Left ventricle myocardium inferior (tissue), 1 donor: Measurements from ENCODE around the gene ZNF283. TPM values are rescaled to one million over a fixed set of nuclear protein-coding genes. Genes with fewer than 3 reads are reported as not detected.

Experiments
- DNase-seq: peaks from one replicate; pipeline ENCODE4 v3.0.0-alpha.2; 2020
- H3K27ac ChIP-seq: fragments of 200-600 bp; replicated peaks from 2 replicates; pipeline ENCODE4 v1.8.0; 2021
- H3K27me3 ChIP-seq: fragments of 200-600 bp; 2 replicates; pipeline ENCODE4 v1.8.0; 2021; ENCODE audit warnings: low read depth
- H3K36me3 ChIP-seq: fragments of 200-600 bp; 2 replicates; pipeline ENCODE4 v1.8.0; 2021
- H3K4me1 ChIP-seq: fragments of 200-600 bp; 2 replicates; pipeline ENCODE4 v1.8.0; 2021
- H3K4me3 ChIP-seq: fragments of 200-600 bp; 2 replicates; pipeline ENCODE4 v1.8.0; 2021; ENCODE audit warnings: mild to moderate bottlenecking, moderate library complexity
- H3K9me3 ChIP-seq: fragments of 200-600 bp; replicated peaks from 2 replicates; pipeline ENCODE4 v1.8.0; 2021
- intact Hi-C: fragments of 100-400 bp; cut with micrococcal nuclease; formaldehyde crosslinking; loops from one replicate; pipeline ENCODE4 v1.11.0; 2022
- total RNA-seq: library from RNA; stranded (reverse); fragmentation: NEBNext Ultra II Directional; extraction: Animal tissue kit (Norgen Biotek cat#: 25700); gene quantifications from one replicate; pipeline ENCODE4 v1.2.1, GENCODE V29; 2021
- TF ChIP-seq, protein P1 (sequence below): fragments of 200-600 bp; IDR thresholded peaks from 2 replicates; pipeline ENCODE4 v1.8.0; 2021; ENCODE audit warnings: antibody characterized with exemption, mild to moderate bottlenecking, borderline replicate concordance
- donor health status: DM: no; HTN: yes; CAD: no; lungs with severe emphysema.

The ZNF283 gene
- total RNA-seq, 1 donor from 2014 or later: 14.7 TPM

DNA sequence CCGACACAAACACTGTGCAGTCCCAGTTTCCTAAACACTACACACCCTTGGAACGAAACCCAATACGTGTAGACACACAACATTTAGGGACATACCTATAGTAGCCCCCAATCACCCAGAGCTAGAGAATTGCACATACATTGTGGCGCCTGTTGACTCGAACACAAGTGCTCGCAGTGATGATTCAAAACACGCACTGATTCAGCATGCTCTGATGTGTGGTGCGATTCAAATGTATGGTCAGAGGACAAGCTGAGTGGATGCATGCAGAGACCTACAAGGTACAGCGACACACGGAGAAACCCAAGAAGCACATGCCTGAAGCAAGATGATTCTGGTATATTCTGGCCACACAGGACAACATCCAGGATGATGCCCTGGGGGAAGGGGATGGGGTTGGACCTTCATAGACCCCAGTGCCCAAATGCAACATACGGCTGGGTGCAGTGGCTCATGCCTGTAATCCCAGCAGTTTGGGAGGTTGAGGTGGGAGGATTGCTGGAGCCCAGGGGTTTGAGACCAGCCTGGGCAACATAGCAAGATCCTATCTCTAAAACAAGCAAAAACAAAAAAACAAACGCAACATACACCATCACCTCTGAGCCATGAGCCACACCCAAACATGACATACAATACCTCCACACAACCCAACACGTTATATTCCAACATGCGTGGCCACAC is 45.4 kb upstream of the ZNF283 start:
- no peaks in the 10 kb centered on the region for H3K9me3 ChIP-seq
- intact Hi-C loops: loop anchor here (5.0 kb wide), 1 partner anchor 34 kb away; no protein-coding TSS in a partner anchor
- H3K27ac ChIP-seq: no peak overlapping the region
- H3K36me3 ChIP-seq: no peaks in the 10 kb centered on the region
- no peak overlapping the region for H3K4me3 ChIP-seq
- H3K27me3 ChIP-seq: peaks cover 58% of the 10 kb centered on the region
- no peak for DNase-seq
- TF ChIP-seq, protein P1, sequence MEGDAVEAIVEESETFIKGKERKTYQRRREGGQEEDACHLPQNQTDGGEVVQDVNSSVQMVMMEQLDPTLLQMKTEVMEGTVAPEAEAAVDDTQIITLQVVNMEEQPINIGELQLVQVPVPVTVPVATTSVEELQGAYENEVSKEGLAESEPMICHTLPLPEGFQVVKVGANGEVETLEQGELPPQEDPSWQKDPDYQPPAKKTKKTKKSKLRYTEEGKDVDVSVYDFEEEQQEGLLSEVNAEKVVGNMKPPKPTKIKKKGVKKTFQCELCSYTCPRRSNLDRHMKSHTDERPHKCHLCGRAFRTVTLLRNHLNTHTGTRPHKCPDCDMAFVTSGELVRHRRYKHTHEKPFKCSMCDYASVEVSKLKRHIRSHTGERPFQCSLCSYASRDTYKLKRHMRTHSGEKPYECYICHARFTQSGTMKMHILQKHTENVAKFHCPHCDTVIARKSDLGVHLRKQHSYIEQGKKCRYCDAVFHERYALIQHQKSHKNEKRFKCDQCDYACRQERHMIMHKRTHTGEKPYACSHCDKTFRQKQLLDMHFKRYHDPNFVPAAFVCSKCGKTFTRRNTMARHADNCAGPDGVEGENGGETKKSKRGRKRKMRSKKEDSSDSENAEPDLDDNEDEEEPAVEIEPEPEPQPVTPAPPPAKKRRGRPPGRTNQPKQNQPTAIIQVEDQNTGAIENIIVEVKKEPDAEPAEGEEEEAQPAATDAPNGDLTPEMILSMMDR: no peak
- H3K4me1 ChIP-seq: peaks cover 15% of the 10 kb centered on the region

DNA sequence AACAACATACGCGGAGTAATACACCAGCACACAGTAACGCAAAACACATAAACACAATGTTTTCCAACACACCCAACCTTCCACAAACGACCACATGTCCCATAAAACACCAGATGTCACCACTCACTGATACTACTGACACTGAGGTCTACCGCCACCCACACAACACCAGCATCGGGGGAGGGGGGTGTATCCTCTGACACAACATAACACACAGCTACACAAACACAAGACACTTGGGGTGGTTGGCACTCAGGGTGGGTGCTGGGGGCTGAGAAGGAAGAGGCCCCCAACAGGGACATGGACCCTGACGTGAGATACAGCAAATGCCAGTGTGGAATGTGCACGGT is 44.8 kb upstream of the ZNF283 start:
- Histone ChIP-seq H3K36me3 (no peaks in the 10 kb centered on the region), H3K4me1 (peaks cover 15% of the 10 kb centered on the region), H3K4me3 (no peak overlapping the region), H3K27me3 (peaks cover 58% of the 10 kb centered on the region), H3K27ac (no peak overlapping the region), H3K9me3 (no peaks in the 10 kb centered on the region)
- DNase-seq: no peak
- TF ChIP-seq, protein P1: no peak
- intact Hi-C loops: loop anchor here (5.0 kb wide), 1 partner anchor 35 kb away; no protein-coding TSS in a partner anchor

DNA sequence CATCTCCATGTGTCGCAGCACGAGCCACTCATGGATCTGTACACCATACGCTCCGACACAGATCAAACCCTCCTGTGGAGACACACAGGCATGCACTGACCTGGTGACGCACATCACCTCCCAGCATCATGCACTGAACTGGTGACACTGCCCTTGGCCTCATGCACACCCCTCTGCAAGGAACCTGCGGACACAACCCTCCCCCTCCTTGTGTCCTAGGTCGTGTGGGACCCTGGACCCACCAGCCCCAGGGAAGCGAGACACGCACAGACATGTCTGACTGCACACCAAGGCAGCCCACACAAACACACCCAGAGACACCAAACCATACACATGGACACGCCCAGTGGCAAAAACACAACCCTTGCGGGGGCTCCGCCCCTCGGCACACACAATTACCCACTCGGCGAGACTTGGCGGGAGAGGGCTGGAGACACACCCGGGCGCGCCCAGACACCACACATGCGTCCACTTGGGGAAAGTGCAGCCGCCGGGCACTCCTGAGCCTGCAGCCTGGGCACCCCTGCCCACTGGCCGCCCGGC is 44.4 kb upstream of the ZNF283 start:
- intact Hi-C loops: loop anchor here (5.0 kb wide), 1 partner anchor 35 kb away; no protein-coding TSS in a partner anchor
- no peak overlapping the region for H3K27ac ChIP-seq
- TF ChIP-seq, protein P1: no peak
- H3K4me1 ChIP-seq: peaks cover 15% of the 10 kb centered on the region
- peaks cover 58% of the 10 kb centered on the region for H3K27me3 ChIP-seq
- no peaks in the 10 kb centered on the region for H3K9me3 ChIP-seq
- no peak overlapping the region for H3K4me3 ChIP-seq
- no peak for DNase-seq
- H3K36me3 ChIP-seq: no peaks in the 10 kb centered on the region

DNA sequence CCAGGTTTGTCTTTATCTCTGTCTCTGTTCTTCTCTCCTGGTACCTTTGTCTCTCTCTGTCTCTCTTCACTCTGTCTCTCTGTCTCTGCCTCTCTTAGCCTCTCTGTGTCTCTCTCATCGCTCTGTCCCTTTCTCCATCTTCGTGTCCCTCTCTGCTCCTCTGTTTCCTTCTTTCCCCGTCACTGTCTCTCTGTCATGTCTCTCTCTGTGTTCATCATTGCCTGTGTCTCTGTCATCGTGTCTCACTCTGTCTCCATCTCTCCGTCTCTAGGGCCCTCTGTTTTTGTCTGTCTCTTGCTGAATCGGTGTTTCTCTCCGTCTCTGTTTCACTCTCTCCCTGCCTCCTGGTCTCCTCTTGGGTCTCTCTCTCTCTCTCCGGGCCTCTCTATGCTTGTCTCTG is 43.5 kb upstream of the ZNF283 start:
- no peak for DNase-seq
- H3K9me3 ChIP-seq: no peaks in the 10 kb centered on the region
- no peak overlapping the region for H3K4me3 ChIP-seq
- H3K27ac ChIP-seq: no peak overlapping the region
- no peaks in the 10 kb centered on the region for H3K36me3 ChIP-seq
- peaks cover 53% of the 10 kb centered on the region for H3K27me3 ChIP-seq
- H3K4me1 ChIP-seq: peaks cover 13% of the 10 kb centered on the region
- TF ChIP-seq, protein P1: no peak
- intact Hi-C loops: loop anchor here (5.0 kb wide), 1 partner anchor 36 kb away; no protein-coding TSS in a partner anchor

DNA sequence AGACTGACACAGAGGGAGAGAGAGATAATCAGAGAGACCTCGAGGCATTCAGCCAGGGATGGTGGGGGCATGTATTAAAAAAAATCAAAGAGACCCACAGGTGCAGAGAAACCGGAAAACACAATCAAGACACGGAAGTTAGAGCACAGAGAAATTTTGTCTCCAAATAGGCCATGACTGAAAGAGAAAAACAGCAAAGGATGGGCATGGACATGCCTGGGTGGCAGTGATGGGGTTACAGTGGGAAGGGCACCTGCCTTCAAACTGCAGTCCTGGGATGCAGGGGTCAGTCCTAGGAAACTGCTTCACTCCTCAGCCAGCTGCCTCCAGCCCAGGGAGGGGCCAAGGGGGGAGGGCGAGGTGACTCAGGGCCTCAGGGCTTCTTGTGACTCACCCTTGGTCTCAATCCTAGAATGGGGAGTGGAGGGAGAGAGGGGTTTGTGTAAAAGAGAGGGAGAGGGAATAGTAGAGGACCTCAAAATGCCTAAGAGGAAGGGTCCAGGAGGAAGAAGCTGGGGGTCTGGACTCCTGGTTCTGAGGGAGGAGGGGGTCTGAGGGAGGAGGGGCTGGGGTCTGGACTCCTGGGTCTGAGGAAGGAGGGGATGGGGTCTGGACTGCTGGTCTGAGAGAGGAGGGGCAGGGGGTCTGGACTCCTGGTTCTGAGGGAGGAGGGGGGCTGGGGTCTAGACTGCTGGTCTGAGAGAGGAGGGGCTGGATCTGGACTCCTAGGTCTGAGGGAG is 42.7 kb upstream of the ZNF283 start:
- TF ChIP-seq, protein P1: no peak
- H3K9me3 ChIP-seq: no peaks in the 10 kb centered on the region
- intact Hi-C loops: loop anchor here (5.0 kb wide), 1 partner anchor 37 kb away; no protein-coding TSS in a partner anchor
- no peak overlapping the region for H3K27ac ChIP-seq
- peaks cover 6% of the 10 kb centered on the region for H3K4me1 ChIP-seq
- no peak for DNase-seq
- H3K36me3 ChIP-seq: no peaks in the 10 kb centered on the region
- H3K4me3 ChIP-seq: no peak overlapping the region
- peaks cover 46% of the 10 kb centered on the region for H3K27me3 ChIP-seq
